AG09319 (cell line): Measurements from ENCODE around the gene MYL5.

Experiments
- DNase-seq: peaks from one replicate; pipeline ENCODE4 v3.0.0-alpha.2; 2010; ENCODE audit warnings: low read depth; ENCODE audit errors: extremely low read depth
- CTCF ChIP-seq: IDR thresholded peaks from 2 replicates; pipeline ENCODE4 v1.5.1; 2011; ENCODE audit warnings: low read depth, mild to moderate bottlenecking, inconsistent platforms, low read length, moderate library complexity

Gene MYL5

GRCh38 chr4:661231-661630, 13.1 kb upstream of the MYL5 start:
- no peak for DNase-seq
- TF ChIP-seq CTCF = no peak

- DNase-seq = no peak
- no peak for TF ChIP-seq CTCF
Measured at GRCh38 chr4:661881-662761, 12.2 kb upstream of the MYL5 start.

- DNase-seq = no peak
- TF ChIP-seq CTCF = no peak
Measured at GRCh38 chr4:663046-663437, 11.3 kb upstream of the MYL5 start.

- TF ChIP-seq CTCF = no peak
- no peak for DNase-seq
Measured at GRCh38 chr4:663438-664428, 10.6 kb upstream of the MYL5 start.

GRCh38 chr4:664713-665231, 9.6 kb upstream of the MYL5 start:
- no peak for DNase-seq
- TF ChIP-seq CTCF = no peak

- no peak for DNase-seq
- TF ChIP-seq CTCF = no peak
Measured at GRCh38 chr4:665381-665750, 9.0 kb upstream of the MYL5 start.
